HG03108 (cell line): ENCODE results near the gene AP1S2.

ENCODE experiments used
- ATAC-seq: cut with Tn5 transposase; IDR thresholded peaks from one replicate; pipeline ENCODE4 v1.9.1; 2021; ENCODE audit warnings: moderate library complexity; ENCODE audit not compliant: unreplicated experiment

Gene AP1S2

DNA sequence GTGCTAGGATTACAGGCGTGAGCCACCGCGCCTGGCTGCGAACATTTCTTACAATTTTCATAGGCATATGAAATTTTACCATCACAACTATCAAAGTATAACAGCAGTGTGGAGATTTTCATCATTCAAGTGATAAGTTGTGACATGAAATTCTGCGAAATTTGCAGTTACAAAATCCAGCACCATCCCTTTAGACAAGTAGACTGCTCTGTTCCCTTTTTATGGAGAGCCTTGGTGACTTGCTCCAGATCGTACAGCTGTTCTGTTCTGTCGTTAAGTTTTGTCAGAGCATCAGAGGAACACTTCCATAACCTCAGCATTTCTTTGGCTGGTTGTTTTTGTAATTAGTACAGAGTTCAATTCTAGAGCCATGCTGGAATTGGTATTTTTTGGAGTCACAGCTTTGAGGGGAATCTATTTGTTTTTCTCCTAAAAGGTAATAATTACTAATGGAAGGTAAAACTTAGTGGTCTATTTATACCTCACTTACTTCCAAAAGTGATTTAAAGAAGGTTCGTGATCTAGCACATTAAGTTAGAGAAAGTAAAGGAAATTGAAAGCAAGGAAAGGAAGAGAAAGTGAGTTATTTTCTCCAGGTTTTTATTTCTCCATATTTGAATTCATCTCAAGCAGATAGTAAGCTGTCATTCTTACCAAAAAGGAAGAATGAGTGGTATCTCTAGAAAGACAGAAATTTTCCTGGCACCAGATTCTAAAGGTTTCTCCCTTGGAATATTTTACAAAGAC, 42.2 kb downstream of the AP1S2 start:
- no peak for ATAC-seq

DNA sequence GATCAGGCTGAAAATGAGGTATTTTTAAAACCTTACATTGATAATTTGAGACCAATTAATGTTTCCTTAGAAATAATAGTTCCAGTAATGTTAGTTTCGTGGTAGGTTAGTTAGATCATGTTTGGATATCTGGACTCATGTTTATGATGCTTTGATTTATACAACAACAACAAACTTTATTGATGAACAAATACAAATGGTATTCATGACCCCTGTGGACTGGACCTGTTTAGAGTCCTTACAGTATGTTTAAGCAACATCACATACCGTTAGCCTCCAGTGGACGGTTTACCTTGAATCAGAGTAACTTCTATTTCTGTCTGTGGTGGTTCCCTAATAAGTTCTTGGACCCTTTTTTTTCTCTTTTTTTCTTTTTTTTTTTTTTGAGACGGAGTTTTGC, 46.4 kb downstream of the AP1S2 start:
- no peak for ATAC-seq

DNA sequence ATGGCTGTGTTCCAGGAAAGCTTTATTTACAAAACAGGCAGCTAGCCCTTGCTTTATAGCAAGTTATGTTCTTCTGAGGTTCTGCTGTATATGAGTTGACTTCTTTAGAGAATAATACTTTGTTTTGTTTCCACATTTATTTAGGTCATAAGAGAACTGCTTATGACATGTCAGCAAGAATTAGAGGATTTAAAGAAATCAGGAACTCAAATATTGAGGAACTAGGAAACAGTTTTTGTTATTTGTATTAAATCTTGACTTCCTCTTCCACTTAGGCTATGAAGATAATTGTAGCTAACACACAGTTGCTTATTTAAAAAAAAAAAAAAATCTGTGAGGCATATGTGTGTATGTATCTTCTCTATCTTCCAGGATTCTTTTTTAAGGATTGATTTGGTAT, 50.0 kb downstream of the AP1S2 start:
- ATAC-seq, result no peak

DNA sequence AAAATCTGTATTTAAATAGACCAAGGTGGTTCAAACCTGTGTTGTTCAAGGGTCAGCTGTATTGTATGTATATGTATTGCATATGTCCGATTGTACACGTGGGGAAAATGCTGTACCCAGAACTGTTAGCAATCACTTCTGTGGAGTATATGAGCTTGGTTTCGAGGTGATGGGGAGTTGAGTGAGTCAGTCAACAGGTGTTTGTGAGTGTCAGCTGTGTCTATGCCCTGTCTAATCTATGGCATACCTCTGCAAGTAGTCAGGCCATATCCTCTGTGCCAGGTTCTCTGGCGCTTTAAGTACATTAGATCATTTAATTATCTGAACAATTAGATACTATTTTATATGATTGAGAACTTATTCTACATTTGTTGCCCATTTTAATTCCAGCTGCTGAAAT, 56.9 kb downstream of the AP1S2 start:
- no peak for ATAC-seq

DNA sequence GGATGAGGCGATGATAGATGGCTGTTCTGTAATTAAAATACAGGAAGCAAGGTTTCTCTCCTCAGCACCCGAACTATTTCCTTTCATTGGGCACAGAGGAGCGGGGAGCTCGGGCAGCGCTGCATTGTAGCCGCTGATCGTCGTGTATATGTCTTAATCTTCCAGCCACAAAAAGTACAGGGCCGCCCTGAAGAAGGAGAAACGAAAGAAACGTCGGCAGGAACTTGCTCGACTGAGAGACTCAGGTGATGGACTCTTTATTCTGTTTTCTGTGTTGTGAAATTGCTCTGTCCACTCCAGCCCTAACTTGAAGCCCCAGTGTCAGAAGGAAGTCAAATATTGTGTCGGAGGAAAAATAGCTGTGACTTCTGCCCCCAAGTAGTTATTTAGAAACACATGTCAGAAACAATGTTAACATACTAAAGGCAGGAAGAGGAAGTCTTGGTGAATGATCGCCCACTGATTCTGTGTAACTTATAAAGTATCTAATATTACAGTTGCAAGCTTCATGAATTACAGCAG, 63.8 kb downstream of the AP1S2 start:
- ATAC-seq, result peak; percentile 29

DNA sequence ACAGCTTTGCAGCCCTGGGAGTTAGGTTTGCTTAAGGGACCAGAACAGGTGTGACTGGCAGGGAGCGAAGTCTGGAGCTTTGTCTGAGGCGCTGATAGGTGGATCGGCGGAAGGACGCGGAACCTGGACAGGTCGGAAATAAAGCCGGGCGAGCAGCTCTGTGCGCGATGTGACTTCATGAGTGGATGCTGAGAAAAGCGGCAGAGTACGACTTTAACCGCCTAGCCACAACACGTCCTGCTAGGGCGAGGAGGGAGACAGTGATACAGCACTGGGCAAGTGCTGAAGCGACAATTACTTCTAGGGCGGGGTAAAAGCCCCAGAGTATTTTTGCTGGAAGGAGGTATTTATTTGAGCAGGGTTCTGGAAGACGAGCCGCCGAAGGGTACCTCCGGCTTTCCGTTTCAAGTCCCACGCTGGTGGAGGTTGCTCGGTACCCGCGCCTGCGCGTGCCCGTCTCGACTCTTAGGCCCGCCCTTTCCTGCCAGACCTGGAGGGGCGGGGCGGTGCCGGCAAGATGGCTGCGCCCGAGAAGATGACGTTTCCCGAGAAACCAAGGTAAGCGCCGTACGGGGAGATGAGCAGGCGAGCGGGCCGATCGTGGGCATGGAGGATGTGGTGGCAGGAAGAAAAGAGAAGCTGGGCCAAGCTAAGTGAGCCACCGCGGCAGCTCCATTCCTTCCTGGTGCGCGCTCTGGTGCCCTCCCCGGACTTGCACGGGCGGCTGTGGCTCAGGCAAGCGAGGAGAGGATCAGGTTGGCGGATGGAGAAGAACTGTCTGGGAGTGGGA, 64.4 kb downstream of the AP1S2 start, which contains the start of gene ZRSR2:
ZRSR2 (plus strand) TSS at position 506 of the 790 bp plus-strand sequence; CDS start at position 518, 12 bp downstream.
- ATAC-seq, result peak; percentile 92

DNA sequence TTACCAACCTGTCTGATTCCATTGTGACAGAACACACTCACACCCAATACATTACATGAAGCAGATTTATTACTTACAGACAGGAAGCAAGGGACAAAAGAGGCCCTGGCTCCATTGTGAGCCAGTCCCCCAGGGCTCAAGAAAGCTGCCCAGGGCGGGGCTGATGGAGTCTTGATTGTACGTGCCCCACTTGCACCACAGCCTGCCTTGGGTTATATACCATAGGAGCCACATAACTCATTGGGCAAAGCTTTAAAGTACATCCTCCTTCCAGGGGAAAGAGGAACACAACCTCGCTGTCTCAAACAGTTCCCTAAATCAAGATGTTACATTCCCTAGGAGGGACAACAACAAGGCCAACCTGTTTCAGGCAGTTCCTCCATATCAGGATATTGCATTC, 67.7 kb downstream of the AP1S2 start:
- no peak for ATAC-seq

DNA sequence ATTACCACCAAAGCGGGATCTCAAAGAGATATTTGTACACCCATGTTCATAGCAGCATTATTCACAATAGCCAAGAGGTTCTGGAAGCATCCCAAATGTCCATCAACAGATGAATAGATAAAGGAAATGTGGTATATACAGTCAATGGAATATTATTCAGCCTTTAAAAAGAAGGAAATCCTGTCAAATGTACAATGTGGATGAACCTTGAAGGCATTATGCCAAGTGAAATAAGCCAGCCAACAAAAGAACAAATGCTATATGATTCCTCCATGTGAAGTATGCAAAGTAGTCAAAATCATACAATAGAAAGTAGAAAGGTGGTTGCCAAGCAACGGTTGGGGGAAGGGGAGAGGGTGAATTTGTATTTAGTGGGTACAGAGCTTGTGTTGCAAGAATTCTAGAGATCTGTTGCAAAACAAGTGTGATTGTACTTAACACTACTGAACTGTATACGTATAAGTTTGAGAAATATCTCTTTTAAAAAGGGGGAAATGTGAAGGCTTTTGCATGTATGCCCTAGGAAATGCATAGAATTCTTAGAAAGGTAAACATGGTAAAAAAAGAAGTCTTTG, 69.3 kb downstream of the AP1S2 start:
- ATAC-seq, result no peak

DNA sequence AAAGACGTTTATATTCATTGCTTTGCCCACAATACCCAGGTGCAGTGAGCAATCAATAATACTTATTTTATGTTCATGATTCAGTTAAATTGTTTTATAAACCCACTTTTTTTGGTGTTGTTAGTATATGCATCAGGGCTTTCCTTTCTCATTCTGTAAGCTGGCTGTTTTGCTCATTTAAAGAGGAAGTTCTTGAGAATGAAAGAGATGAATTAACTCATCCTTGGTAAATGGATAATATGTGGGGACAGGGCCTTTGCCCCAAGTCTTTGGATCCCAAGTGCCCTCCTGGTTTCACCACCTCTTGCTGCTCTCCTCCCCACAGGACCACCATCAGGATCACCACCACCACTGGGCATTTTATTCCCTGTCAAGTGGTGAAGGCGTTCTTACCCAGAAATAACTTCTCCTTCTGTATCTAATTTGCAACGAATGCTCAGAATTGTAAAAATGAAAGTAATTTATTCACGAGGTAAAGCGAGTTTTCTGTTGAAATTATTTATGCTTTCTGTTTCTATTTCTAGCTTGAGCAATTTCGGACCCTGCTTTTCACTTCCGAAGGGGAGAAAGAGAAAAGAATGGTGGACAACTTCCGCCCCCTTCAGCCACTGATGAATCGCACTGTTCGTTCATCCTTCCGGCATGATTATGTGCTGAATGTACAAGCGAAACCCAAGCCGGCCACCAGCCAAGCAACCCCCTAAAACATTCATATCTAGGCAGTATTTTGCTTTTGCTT, 72.5 kb downstream of the AP1S2 start:
- peak; percentile 79 for ATAC-seq
